Peyer's patch (tissue), 4 donors: ENCODE results near the gene CCDC186.

ENCODE experiments used
- POLR2A ChIP-seq, 2 donors: fragments of 450-650 bp; IDR thresholded peaks; one replicate each; pipeline ENCODE4 v1.5.1; 2017; ENCODE audit warnings: antibody characterized with exemption in 2 of 2, mild to moderate bottlenecking in 2 of 2, moderate library complexity in 2 of 2
- TF ChIP-seq, protein P1 (sequence below), 6 experiments: fragments of 450-650 bp in 4 of 6; fragments of 200-600 bp in 2 of 6; sonication (generic) in 1 of 6; IDR thresholded peaks; one replicate each; pipeline ENCODE4 v1.5.1; 2017 to 2019; ENCODE audit warnings: antibody characterized with exemption in 6 of 6, mild to moderate bottlenecking in 3 of 6, moderate library complexity in 1 of 6

DNA sequence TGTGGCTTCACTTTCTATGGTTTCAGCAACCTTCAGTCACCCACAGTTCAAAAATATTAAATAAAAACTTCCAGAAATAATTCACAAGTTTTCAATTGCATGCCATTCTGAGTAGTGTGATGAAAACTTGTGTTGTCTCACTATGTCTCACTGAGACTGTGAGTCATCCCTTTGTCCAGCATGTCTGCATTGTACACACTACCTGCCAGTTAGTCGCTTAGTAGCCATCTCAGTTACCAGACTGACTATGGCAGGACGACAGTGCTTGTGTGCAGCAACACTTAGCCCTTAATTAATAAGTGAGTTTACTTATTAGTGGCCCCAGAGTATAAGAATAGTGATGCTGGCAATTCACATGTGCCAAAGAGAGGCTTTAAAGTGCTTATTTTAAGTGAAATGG lies 22.5 kb downstream of the CCDC186 start:
- TF ChIP-seq, protein P1, sequence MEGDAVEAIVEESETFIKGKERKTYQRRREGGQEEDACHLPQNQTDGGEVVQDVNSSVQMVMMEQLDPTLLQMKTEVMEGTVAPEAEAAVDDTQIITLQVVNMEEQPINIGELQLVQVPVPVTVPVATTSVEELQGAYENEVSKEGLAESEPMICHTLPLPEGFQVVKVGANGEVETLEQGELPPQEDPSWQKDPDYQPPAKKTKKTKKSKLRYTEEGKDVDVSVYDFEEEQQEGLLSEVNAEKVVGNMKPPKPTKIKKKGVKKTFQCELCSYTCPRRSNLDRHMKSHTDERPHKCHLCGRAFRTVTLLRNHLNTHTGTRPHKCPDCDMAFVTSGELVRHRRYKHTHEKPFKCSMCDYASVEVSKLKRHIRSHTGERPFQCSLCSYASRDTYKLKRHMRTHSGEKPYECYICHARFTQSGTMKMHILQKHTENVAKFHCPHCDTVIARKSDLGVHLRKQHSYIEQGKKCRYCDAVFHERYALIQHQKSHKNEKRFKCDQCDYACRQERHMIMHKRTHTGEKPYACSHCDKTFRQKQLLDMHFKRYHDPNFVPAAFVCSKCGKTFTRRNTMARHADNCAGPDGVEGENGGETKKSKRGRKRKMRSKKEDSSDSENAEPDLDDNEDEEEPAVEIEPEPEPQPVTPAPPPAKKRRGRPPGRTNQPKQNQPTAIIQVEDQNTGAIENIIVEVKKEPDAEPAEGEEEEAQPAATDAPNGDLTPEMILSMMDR (IDR thresholded peaks at IDR 0.05): no peak
- TF ChIP-seq POLR2A (IDR thresholded peaks at IDR 0.05): no peak
